OCI-LY1 (cell line): ENCODE data around the gene FAM222A.

Experiments
- EZH2 ChIP-seq: fragments of 200-600 bp; sonication (generic), shearing (Covaris generic); IDR thresholded peaks from 2 replicates; pipeline ENCODE4 v1.8.0; 2017; ENCODE audit warnings: borderline replicate concordance, mixed run types, mild to moderate bottlenecking, antibody characterized with exemption, low read length, moderate library complexity, mixed read lengths
- TF ChIP-seq, protein P1 (sequence below): fragments of 200-600 bp; sonication (generic), shearing (Covaris generic); IDR thresholded peaks from 2 replicates; pipeline ENCODE4 v1.5.1; 2017; ENCODE audit warnings: mild to moderate bottlenecking, antibody characterized with exemption, low read length, moderate library complexity, mixed read lengths

DNA sequence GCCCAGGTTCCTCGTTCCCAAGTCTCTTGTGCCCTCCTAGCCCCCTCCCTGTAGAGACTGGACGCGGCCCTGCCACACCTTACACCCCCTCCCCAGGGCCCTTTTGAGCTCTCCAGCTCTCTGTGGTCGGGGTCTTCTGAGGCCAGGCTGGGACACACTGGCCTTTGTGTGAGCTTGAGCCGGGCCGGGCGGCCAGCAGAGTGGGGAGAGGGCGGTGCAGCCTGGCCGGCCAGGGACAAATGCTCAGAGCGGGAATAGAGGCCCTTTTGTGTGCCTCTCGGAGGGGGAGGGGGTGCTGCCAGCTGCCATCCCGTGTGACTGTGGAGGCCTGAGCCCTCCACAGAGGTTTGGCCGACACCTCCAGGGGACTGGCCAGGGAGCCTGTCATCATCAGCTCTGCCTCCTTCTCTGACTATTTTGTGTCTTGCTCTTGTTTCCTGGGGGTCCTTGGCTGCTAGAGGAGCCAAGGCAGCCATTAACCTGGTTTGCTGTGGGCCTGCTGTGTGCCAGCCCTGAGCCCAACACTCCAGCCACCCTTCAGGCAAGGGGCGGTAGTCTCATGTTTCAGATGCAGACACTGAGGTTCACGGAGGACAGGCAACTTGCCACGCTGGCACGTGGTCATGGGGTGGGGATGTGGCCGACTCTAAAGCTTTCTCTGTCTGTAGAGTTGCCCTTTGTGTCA, 13.6 kb downstream of the FAM222A start:
- TF ChIP-seq, protein P1, sequence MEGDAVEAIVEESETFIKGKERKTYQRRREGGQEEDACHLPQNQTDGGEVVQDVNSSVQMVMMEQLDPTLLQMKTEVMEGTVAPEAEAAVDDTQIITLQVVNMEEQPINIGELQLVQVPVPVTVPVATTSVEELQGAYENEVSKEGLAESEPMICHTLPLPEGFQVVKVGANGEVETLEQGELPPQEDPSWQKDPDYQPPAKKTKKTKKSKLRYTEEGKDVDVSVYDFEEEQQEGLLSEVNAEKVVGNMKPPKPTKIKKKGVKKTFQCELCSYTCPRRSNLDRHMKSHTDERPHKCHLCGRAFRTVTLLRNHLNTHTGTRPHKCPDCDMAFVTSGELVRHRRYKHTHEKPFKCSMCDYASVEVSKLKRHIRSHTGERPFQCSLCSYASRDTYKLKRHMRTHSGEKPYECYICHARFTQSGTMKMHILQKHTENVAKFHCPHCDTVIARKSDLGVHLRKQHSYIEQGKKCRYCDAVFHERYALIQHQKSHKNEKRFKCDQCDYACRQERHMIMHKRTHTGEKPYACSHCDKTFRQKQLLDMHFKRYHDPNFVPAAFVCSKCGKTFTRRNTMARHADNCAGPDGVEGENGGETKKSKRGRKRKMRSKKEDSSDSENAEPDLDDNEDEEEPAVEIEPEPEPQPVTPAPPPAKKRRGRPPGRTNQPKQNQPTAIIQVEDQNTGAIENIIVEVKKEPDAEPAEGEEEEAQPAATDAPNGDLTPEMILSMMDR: no peak
- no peak for TF ChIP-seq EZH2
